Lung microvascular endothelial cell (primary cell): Measurements from ENCODE around the gene NBEA. TPM values are rescaled to one million over a fixed set of nuclear protein-coding genes. Genes with fewer than 3 reads are reported as not detected.
A peak's percentile ranks its signal among the peaks of the same experiment; 100 is the strongest.

Experiments used
- DNase-seq, 2 donors: peaks; one replicate each; pipeline versions ENCODE4 v3.0.0 to v3.0.0-alpha.2; 2010; ENCODE audit warnings: low read depth in 2 of 2
- total RNA-seq: library from RNA; depleted of rRNA; stranded (reverse); fragments of >200 nt; gene quantifications from 2 replicates; pipeline ENCODE4 v1.2.1, GENCODE V29; 2014

The NBEA gene
- total RNA-seq, 1 donor from 2014 or later, result 1.4 TPM

DNA sequence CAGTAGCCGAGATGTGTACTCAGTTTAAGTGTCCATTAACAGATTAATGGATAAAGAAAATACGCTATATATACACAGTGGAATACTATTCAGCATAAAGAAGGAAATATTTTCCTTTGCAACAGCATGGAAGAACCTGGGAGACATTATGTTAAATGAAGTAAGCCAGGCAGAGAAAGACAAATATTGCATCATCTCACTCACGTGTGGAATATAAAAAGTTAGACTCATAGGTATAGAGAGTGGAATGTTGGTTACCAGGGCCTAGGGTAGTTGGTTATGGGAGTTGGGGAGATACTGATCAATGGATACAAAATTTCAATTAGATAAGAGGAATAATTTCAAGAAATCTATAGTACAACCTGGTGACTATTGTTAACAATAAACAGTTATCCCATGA lies 324.3 kb downstream of the NBEA start:
- no peak for DNase-seq

DNA sequence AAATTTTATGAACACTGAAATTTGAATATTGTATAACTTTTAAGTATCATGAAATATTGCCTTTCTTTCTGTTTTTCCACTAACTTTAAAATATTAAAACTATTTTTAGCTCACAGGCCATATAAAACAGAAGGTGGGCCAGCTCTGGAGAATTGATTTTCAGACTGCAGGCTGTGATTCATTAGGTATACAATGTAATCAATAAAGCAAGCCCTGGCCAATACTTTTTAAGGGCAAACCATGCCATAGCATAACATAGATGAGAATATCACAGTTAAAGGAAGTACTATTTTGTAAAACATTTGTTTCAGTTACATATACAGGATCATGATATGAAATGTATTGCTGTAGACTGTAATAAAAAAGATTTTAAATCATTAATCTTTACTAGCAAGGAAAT lies 336.8 kb downstream of the NBEA start:
- no peak for DNase-seq

DNA sequence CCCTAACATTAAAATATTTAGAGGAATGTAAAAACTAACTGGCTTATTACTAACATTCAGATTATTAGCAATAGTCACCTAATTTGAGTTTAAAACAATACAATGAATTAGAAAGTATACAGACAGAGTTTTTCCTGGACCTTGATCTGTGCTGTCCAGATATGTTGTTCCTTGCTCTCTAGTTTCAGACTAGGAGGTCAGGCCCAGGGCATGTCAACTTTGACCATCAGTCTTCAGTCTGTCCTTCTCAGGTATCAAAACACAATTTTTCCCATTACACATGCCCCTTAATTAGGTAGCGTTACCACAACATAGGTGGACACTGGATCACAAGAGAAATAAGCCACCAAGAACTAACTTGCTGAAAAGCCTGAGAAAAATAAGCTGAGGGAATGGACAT lies 337.4 kb downstream of the NBEA start:
- DNase-seq, result no peak

DNA sequence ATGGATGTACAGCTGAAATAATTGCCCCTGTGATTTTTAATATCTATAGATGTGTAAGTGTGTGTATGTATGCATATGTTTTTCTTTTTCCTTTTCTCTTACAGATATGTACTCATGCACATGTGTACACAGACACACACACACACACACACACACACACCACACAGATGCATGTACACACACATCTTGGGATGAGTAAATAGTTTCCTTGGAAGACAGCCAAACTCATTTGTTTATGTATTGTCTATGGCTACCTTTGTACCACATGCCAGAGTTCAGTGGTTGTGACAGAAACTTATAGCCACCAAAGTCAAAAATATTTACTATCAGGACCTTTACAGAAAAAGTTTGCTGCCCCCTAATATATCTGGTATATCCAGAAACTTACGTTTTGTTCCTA lies 341.8 kb downstream of the NBEA start:
- DNase-seq, result peak; percentile 2 to 6

DNA sequence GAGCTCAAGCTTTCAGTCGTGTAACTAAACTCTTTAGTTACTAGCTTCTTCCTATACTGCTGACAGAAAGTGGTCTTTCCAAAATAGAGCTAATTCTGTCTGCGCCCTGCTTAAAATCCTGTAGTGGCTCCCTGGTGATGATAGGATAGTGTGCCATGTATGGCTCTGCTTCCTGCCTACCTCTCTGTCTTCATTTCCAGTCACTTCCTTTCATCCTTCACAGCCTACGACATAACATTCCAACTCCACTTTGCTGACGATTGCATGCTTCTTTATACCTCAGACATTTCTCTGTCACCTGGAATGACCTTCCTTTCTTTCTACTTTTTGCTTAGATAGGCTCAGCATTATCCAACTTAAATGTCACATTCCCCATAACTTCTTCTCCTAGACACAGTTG lies 343.6 kb downstream of the NBEA start:
- no peak for DNase-seq

DNA sequence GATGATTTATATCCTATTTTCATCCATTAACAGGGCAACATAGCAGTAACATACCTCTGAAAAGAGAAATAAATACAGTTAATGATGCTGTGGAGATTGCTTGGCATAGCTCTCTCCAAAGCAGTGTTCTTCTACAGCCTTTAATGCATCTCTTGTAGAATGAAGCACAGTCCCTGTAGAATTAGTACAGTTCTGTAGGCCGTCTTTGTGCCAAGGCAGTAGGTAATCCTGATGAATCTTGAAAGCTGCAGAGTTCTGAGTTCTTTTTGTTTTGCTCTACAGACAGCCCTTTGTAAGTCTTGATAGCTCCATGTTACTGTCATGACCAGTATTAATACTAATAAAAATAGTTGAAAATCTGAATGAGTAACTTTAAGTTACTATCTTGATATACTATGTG lies 350.3 kb downstream of the NBEA start:
- no peak for DNase-seq

DNA sequence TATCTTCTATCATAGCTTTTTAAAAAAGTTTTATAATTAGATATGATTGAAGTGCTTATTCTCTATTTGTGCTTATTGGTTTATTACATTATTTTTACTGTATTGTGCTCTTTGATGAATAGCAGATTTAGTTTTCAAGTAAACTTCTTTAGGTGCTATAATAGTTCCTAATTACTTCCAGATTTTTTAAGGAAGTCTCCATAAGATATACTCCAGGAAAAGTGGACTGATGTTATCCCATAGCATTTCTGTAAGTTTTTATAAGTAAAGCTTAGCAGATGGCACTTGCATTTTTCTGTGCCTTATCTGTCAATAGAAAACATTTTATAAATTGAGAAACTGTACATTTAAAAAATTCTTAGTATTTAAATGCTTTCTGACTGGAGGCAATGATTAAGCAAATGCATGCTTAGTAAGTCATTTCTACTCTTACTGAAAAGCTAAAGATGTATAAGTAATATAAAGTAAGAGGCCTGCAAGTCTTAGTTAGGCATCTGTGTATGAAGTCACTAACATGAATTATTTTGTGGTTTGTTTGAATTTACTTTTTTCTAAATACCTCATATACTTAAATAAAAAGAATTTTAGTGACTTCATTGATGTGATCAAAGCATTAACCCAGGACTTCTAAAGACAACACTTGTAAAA lies 351.6 kb downstream of the NBEA start:
- DNase-seq, result no peak

DNA sequence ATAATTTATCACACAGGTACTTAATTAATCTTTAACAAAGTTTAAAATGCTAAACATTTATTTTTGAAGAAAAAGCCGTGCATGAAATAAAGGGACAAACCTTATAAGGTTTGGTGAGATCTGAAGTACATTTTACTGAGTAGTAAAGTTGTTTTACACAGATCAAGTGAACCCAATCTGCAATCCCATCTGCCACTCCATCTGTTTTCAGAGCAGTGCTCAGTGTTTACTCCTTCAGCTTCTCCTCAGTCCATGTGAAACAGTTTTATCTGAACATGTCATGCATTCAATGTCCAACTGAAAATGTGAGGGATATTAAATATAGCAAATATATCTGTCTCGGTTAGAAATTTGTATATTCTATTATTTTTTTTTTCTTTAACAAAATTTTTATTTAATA lies 367.6 kb downstream of the NBEA start:
- no peak for DNase-seq

DNA sequence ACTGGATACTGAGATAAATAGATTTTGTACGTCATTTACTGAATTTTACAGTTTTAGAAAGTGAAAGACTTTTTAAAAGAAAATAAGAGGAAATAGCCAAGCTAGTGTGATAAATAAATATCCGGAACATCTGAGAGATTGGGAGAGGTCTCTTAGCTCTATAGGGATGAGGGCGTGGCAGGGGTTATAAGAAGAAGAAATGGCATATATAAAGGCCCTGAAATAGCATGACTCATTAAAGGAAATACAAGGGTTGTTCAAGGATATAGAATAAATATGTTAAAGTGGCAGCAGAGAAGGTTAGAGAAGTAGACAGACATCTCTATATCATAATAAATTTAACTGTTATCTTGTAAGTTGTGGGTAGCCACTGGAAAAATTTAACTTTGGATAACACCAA lies 390.1 kb downstream of the NBEA start:
- no peak for DNase-seq

DNA sequence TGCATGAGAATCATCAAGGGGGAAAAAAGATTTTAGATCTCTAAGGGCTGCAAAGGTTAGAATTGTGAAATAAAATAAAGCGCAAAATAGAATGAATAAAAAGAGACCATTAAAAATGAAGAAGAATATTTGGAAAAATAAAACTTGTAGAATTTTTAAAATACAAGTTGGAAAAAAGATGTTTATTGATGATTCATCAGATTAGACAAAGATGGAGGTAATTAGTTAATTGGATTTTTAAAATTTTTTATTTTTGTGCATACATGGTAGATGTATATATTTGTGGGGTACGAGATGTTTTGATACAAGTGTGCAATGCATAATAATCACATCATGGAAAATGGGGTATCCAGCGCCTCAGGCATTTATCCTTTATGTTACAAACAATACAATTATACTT lies 391.1 kb downstream of the NBEA start:
- no peak for DNase-seq

DNA sequence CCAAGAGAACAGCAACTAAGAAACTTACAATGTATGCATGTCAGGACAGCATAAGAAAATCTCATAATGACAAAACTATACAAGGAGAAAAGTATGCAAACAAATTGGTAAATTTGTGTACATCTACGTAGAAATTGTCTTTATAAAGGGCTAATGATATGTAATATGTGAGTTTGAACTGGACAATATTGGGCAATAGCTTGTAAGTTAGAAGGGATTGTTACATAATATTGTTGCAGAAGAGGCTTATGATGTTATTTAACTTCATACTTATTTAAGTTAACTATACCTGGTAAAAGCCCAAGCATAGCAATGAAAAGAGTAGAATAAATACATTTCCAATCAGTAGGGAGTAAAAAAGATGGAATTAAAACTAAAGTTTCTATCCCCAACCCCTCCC lies 400.4 kb downstream of the NBEA start:
- DNase-seq, result no peak

DNA sequence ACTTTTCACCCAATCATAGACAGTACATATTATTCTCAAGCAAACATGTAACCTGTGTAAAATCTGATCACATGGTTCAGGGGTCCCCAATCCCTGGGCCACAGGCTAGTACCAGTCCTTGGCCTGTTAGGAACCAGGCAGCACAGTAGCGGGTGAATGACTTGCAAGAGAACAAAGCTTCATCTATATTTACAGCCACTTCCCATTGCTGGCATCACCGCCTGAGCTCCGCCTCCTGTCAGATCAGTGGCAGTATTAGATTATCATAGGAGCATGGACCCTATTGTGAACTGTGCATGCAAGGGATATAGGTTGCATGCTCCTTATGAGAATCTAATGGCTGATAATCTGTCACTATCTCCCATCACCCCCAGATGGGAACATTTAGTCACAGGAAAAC lies 401.3 kb downstream of the NBEA start:
- no peak for DNase-seq

DNA sequence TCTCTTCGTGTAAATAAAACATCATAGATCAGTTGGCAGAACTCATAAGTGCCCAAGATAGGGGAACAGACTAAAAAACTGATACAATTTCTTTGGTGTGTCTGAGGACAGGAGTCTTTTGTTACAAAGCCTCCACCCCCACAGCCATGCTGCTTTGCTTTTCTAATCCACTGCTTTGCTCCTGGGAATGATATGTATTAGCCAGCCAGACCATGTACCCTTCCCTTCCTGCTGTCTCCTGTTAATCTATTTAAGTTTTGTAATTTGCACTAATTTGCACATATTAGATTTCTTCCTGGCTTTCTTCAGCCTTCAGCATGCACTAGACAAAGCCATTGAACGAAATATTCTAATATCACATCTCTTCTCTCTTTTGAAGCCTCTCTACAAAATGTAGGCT lies 403.9 kb downstream of the NBEA start:
- DNase-seq, result no peak

DNA sequence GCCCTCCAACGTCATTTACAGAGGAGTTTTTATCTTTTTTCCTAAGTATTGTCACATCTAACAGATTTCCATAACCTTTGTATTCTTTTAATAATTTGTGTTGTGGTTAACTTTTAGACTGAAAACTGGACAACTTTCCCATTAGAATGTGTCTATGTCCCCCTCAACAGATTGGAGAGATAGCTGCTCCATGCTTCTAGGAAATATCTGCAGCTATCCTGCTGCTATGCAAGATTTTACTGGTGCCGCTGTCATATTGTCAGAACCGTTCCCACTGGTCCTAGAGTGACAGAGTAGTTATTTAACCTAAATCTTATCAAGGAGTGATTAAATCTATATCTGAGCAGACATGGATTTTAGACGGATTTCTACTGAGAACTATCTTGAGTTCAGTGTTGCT lies 404.4 kb downstream of the NBEA start:
- DNase-seq, result no peak

DNA sequence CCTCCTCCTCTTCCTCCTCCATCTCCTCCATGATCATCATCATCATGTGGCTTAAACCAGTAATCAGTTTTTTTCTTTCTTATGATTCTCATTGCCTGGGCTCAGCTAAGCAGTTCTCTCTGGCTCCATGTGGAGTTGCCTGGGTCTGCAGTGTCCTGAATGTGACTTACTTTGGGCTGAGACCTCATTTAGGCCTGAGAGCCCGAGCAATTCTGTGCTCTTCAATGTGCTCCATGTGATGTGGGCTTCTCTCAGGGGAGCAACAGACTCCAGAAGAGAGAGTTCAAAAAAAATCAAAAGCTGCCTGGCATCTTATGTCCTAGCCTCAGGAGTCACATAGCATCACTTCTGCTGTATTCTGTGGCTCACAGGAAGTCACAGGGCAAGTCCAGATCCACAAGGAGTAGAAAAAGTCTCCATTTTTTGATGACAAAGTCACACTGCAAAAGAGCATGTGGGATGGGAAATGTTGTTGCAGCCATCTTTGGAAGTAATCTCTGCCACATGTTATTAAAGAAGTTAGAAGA lies 405.7 kb downstream of the NBEA start:
- DNase-seq, result no peak

DNA sequence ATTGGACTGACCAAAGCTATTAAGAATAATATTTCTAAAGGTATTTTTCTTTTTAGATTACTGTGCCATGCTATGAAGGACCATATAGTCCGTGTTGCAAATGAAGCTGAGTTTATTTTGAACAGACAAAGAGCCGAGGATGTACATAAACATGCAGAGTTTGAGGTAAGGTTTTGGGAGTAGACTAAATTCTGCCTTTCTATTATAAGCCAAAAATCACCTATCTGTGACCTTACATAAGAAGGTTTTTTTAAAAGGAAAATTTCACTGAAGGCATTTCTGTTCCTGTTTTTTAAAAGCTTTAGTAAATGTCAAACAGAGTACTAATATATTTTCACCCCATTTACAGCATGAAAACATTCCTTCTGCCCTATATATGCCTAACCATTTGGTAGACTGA lies 407.0 kb downstream of the NBEA start:
- no peak for DNase-seq

DNA sequence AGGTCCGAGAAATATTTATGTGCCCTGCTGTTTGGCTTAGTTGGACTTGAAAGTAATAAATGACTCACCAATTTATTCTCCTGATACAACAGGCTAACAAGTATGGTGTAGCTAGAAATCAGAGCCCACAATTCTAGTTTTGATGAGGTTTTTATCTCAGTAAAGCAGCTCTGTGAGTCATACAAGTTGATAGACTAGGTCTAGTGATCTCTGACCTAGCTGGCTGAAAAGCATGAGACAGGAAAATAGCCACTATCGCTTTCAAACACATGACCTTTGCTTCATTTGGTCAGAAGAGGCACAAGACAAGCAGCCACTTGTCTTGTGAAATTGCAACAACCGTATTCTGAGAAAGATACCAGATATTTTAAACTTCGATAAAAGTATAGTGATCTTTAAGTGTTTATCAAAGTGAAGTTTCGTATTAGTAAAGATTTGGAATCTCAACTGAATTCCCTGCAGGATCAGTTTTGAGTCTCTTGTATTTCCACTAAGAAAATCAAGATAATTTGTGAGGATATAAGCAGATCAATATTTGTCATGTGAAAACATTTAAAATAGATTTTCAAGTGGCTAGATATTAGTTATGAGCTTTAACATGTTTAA lies 407.7 kb downstream of the NBEA start:
- DNase-seq, result peak; percentile 29 to 30

DNA sequence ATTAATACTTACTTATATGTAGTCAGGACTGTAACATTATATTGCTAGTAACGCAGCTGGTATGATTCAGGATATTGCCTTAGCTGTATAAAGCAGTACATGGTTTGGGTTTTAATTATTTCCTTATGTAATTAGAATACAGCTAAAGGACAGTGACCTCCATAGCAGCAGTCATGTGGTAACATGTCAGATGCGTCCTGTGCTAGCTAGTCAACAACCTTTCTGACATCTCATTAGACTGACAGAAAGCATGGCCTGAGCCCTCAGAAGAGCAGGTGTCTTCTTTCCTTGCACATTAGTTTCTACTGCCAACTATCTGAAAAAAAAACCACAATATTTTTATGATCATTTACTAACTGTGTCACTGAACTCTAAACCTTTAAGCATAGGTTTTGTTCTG lies 412.2 kb downstream of the NBEA start:
- no peak for DNase-seq

DNA sequence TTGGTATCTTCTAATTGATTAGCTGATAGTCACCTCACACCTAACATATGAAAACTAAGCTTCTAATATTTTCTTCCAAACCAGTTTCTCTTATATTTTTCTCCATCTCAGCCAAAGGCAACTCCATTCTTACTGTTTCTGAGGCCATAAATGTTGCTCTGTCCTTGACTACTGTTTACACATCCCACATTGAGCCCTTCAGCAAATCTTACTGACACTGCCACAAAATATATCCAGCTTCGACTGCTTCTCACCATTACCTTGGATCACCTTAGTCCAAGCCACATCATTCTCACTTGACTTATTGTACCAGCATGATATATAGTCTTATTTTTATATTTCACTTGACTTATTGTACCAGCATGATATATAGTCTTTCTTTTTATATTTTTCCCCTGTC lies 412.8 kb downstream of the NBEA start:
- DNase-seq, result no peak

DNA sequence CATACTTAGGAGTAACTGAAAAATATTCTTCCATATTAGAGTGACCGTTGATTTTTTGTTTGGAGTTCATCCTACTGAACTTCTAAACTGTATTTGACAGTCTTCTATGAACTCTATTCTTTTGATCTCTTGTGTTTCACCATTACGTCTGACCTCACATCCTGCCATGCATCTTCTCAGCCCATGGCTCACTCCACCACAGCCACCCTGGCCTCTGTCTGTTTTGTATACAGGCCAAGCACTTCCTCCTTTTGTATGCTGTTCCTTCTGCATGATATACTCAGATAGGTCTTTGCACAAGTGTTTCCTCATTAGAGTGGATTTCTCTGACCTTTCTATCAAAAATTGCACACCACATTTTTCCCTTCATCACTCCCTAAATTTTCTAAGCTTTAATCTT lies 414.5 kb downstream of the NBEA start:
- peak; percentile 11 to 56 for DNase-seq

DNA sequence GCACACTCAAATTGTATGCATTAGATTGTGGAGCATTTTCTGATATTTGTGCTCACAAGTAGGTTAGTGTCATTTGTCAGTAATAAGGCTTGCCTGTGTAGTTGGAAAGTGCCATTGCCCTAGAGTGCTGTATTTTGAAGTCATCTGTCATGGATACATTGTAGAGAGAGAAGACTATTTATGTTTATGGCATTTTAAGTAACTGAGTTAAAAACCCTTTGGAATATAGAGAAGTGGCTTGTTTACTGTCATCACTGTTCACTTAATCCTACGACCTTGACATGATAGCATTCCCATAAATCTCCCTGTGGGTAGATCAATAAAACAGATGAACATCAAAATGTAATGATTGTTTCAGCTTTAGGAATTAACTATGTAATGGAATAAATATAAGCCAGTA lies 423.8 kb downstream of the NBEA start:
- DNase-seq, result no peak

DNA sequence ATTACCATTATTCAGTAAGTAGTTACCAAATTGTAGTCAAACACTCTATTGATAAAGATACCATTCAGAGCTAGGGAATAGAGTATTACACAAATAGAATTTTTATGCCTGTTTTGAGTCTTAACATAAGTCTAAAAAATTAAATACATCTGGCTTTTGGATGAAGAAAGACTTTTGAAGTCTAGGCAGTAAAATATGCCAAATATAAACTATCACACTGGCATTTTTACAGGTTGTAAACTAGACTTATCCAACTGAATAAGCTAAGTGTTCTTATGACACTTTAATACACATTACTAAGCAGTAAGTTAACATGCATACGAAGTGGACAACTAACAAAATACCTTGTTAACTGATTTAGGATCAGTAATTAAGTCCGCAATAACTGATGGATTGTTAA lies 425.5 kb downstream of the NBEA start:
- DNase-seq, result no peak

DNA sequence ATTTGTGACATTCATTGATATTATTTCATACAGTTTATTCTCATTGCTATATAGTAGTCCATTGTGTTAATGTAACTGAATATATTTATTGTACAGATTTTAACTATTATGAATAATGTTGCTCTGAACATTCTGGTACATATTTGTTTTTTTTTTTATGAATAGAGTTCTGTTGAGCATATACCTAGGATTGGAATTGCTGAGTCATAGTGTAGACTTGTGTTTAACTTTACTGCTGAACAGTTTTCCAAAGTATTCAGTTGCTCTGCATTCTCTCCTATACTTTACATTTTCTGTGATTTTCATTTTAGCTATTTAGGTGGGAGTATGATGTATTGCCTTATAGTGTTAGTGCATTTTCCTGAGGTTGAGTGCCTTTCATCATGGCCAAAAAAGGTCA lies 436.9 kb downstream of the NBEA start:
- peak in 1 of 2 donors; percentile 17 for DNase-seq

DNA sequence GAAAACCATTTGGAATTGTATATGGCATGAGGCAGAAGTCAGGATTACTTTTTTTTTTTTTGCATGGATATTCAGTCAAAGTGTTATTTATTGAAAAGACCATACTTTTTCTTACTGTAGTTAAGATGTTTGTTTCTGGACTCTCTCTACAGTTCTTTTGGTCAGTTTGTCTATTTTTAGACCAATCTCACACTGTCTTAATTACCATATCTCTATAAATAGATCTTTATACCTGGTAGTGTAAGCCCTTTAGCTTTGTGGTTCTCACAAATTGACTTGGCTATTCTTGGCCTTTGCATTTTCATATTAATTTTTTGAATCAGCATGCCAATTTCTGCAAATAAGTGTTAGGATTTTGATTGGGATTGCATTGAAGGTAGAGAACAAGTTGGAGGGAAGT lies 437.6 kb downstream of the NBEA start:
- no peak for DNase-seq
